ENCODE data around the gene EXOC3L2. TPM values are rescaled to one million over a fixed set of nuclear protein-coding genes. Genes with fewer than 3 reads are reported as not detected.
A peak's percentile ranks its signal among the peaks of the same experiment; 100 is the strongest.

EXOC3L2 gene
- total RNA-seq, 1 donor from 2014 or later = 1.8 TPM

- no peaks in the 10 kb centered on the region for H3K4me1 ChIP-seq
- no peaks in the 10 kb centered on the region for H3K36me3 ChIP-seq
- no peak overlapping the region for H3K27ac ChIP-seq (replicated peaks)
- TF ChIP-seq, protein P1, sequence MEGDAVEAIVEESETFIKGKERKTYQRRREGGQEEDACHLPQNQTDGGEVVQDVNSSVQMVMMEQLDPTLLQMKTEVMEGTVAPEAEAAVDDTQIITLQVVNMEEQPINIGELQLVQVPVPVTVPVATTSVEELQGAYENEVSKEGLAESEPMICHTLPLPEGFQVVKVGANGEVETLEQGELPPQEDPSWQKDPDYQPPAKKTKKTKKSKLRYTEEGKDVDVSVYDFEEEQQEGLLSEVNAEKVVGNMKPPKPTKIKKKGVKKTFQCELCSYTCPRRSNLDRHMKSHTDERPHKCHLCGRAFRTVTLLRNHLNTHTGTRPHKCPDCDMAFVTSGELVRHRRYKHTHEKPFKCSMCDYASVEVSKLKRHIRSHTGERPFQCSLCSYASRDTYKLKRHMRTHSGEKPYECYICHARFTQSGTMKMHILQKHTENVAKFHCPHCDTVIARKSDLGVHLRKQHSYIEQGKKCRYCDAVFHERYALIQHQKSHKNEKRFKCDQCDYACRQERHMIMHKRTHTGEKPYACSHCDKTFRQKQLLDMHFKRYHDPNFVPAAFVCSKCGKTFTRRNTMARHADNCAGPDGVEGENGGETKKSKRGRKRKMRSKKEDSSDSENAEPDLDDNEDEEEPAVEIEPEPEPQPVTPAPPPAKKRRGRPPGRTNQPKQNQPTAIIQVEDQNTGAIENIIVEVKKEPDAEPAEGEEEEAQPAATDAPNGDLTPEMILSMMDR (IDR thresholded peaks at IDR 0.05; ENCODE audit: borderline replicate concordance) = no peak
- no peaks in the 10 kb centered on the region for H3K9me3 ChIP-seq (replicated peaks)
- H3K4me3 ChIP-seq = no peak overlapping the region
- DNase-seq = no peak
- H3K27me3 ChIP-seq (ENCODE audit: low read depth) = no peaks in the 10 kb centered on the region
- intact Hi-C loops (cut with micrococcal nuclease) = no loop called here
These were observed 58.5 kb downstream of the EXOC3L2 start for GRCh38 chr19:45186509-45187334.

DNA sequence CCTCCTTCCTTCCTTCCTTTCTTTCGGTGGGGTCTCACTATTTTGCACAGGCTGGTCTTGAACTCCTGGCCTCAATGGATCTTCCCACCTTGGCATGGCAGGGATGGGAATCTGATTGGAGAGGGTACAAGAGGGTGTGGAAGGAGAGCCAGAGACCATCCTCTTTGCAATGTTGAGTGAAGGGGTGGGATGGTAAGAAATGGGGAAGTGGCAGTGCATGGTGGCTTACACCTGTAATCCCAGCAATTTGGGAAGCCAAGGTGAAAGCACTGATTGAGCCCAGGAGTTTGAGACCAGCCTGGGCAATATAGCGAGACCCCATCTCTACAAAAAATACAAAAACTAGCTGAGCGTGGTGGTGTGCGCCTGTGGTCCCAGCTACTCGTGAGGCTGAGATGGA, 61.1 kb downstream of the EXOC3L2 start:
- H3K27me3 ChIP-seq (ENCODE audit: low read depth) = no peaks in the 10 kb centered on the region
- intact Hi-C loops (cut with micrococcal nuclease) = no loop called here
- no peaks in the 10 kb centered on the region for H3K9me3 ChIP-seq (replicated peaks)
- TF ChIP-seq, protein P1 (IDR thresholded peaks at IDR 0.05; ENCODE audit: borderline replicate concordance) = no peak
- H3K4me1 ChIP-seq = peaks cover 23% of the 10 kb centered on the region
- no peak overlapping the region for H3K27ac ChIP-seq (replicated peaks)
- no peak for DNase-seq
- peaks cover 4% of the 10 kb centered on the region for H3K36me3 ChIP-seq
- no peak overlapping the region for H3K4me3 ChIP-seq

DNA sequence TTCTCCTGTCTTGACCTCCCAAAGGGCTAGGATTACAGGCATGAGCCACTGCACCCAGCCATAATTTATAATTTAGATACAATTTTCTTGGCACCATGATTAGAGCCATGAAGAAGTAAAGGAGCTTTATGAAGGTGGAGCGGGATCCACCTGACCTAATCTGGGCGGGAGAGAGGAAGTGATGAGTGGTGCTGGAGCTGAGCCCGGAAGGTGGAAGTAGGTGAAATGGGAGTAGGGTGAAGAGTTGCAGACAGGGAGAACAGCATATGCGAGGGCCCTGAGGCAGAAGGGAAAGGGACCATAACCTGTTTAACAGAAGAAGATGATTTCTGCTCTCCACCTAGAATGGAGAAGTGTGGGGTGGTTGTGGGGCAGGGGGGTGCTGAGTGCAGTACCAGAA, 62.4 kb downstream of the EXOC3L2 start:
- Histone ChIP-seq H3K9me3 (replicated peaks) (no peaks in the 10 kb centered on the region), H3K4me1 (peaks cover 31% of the 10 kb centered on the region), H3K36me3 (peaks cover 4% of the 10 kb centered on the region), H3K27ac (replicated peaks) (no peak overlapping the region), H3K4me3 (no peak overlapping the region), H3K27me3 (ENCODE audit: low read depth) (no peaks in the 10 kb centered on the region)
- DNase-seq = no peak
- TF ChIP-seq, protein P1 (IDR thresholded peaks at IDR 0.05; ENCODE audit: borderline replicate concordance) = no peak
- intact Hi-C loops (cut with micrococcal nuclease) = no loop called here

GRCh38 chr19:45180936-45181335, 64.3 kb downstream of the EXOC3L2 start:
- Histone ChIP-seq H3K4me1 (peaks cover 39% of the 10 kb centered on the region), H3K27me3 (ENCODE audit: low read depth) (no peaks in the 10 kb centered on the region), H3K4me3 (no peak overlapping the region), H3K9me3 (replicated peaks) (no peaks in the 10 kb centered on the region), H3K27ac (replicated peaks) (no peak overlapping the region), H3K36me3 (peaks cover 4% of the 10 kb centered on the region)
- TF ChIP-seq, protein P1 (IDR thresholded peaks at IDR 0.05; ENCODE audit: borderline replicate concordance) = no peak
- DNase-seq = no peak
- intact Hi-C loops (cut with micrococcal nuclease) = no loop called here

DNA sequence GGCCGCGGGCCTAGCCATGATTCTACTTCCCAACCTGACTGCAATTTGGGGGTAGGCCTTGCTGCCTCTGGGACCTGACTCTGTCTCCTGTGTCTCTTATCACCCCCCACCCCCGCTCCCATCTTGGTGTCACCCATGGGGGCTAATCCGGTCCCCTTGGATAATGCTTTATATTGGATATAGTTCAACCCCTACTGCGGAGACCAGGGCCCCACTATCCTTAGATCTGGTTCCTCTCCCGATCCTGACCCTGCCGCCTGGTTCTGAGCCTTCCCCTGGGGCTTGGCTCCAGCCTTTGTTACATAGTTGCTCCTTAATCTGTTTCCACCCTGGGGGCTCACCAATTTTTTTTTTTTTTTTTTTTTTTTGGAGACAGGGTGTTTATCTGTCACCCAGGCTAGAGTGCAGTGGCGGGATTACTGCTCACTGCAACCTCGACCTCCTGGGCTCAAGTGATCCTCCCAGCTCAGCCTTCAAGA, 65.3 kb downstream of the EXOC3L2 start:
- Histone ChIP-seq H3K9me3 (replicated peaks) (no peaks in the 10 kb centered on the region), H3K4me3 (peak overlapping the region; percentile 87), H3K27me3 (ENCODE audit: low read depth) (no peaks in the 10 kb centered on the region), H3K27ac (replicated peaks) (peak overlapping the region; percentile 91), H3K4me1 (peaks cover 39% of the 10 kb centered on the region), H3K36me3 (peaks cover 4% of the 10 kb centered on the region)
- TF ChIP-seq, protein P1 (IDR thresholded peaks at IDR 0.05; ENCODE audit: borderline replicate concordance) = no peak
- DNase-seq = no peak
- intact Hi-C loops (cut with micrococcal nuclease) = no loop called here

Data from left ventricle myocardium inferior (tissue), 1 donor.